SU-DHL-6 (cell line): ENCODE data around the gene RLF.

Experiments
- H2AFZ ChIP-seq: fragments of 200-600 bp; sonication (generic); 2 replicates; pipeline ENCODE4 v1.6.1; 2014; ENCODE audit warnings: low read depth, mild to moderate bottlenecking, moderate library complexity, mixed read lengths, antibody characterized with exemption, low read length; ENCODE audit not compliant: severe bottlenecking
- H3F3A ChIP-seq: fragments of 200-600 bp; shearing (Covaris generic); 2 replicates; pipeline ENCODE4 v1.6.0; 2016; ENCODE audit warnings: antibody characterized with exemption, mild to moderate bottlenecking; ENCODE audit not compliant: insufficient read depth
- H3K27ac ChIP-seq: fragments of 200-600 bp; sonication (generic); 2 replicates; pipeline ENCODE4 v1.5.1; 2016; ENCODE audit warnings: low read depth, mild to moderate bottlenecking, low read length, moderate library complexity, mixed read lengths
- H3K27me3 ChIP-seq: fragments of 200-600 bp; sonication (generic), shearing (Covaris generic); 2 replicates; pipeline ENCODE4 v1.6.0; 2014; ENCODE audit warnings: mild to moderate bottlenecking, low read length
- H3K36me3 ChIP-seq: fragments of 200-600 bp; sonication (generic); 2 replicates; pipeline ENCODE4 v1.6.1; 2014; ENCODE audit warnings: mild to moderate bottlenecking, low read length, mixed read lengths
- H3K4me2 ChIP-seq: fragments of 300-600, 200-600 bp; shearing (Covaris generic), sonication (generic); 2 replicates; pipeline ENCODE4 v1.6.0; 2014; ENCODE audit warnings: low read length, low read depth, mild to moderate bottlenecking; ENCODE audit not compliant: poor library complexity, severe bottlenecking
- H3K4me3 ChIP-seq: fragments of 200-600 bp; sonication (generic); 2 replicates; pipeline ENCODE4 v1.5.1; 2014; ENCODE audit warnings: antibody characterized with exemption, low read length, mild to moderate bottlenecking, mixed read lengths; ENCODE audit not compliant: insufficient read depth, poor library complexity, severe bottlenecking
- H3K79me2 ChIP-seq: fragments of 200-600 bp; sonication (generic); 2 replicates; pipeline ENCODE4 v1.6.1; 2014; ENCODE audit warnings: mild to moderate bottlenecking, low read length, moderate library complexity; ENCODE audit not compliant: insufficient read depth
- H3K9ac ChIP-seq: fragments of 200-600 bp; sonication (generic); 2 replicates; pipeline ENCODE4 v1.7.0; 2014; ENCODE audit warnings: mild to moderate bottlenecking, low read length
- H3K9me2 ChIP-seq: fragments of 200-600 bp; sonication (generic); replicated peaks from 2 replicates; pipeline ENCODE4 v1.6.1; 2014; ENCODE audit warnings: low read length; ENCODE audit not compliant: insufficient read depth
- H3K9me3 ChIP-seq: fragments of 200-600 bp; sonication (generic); 2 replicates; pipeline ENCODE4 v1.6.1; 2014; ENCODE audit warnings: low read length, mixed read lengths; ENCODE audit not compliant: insufficient read depth
- H4K20me1 ChIP-seq: fragments of 200-600 bp; sonication (generic); 2 replicates; pipeline ENCODE4 v1.6.1; 2014; ENCODE audit warnings: low read depth, mild to moderate bottlenecking, antibody characterized with exemption, low read length, moderate library complexity, mixed read lengths
- EZH2phosphoT487 ChIP-seq: fragments of 200-600 bp; sonication (generic), shearing (Covaris generic); conservative IDR thresholded peaks from 2 replicates; pipeline ENCODE4 v1.6.1; 2018; ENCODE audit warnings: mild to moderate bottlenecking, antibody characterized with exemption, low read length, moderate library complexity, mixed read lengths
- TF ChIP-seq, protein P1 (sequence below): fragments of 200-600 bp; sonication (generic); IDR thresholded peaks from one replicate; pipeline ENCODE4 v1.5.1; 2017; ENCODE audit warnings: antibody characterized with exemption, mild to moderate bottlenecking, low read length, moderate library complexity; ENCODE audit not compliant: insufficient read depth, poor library complexity, severe bottlenecking

The RLF gene

DNA sequence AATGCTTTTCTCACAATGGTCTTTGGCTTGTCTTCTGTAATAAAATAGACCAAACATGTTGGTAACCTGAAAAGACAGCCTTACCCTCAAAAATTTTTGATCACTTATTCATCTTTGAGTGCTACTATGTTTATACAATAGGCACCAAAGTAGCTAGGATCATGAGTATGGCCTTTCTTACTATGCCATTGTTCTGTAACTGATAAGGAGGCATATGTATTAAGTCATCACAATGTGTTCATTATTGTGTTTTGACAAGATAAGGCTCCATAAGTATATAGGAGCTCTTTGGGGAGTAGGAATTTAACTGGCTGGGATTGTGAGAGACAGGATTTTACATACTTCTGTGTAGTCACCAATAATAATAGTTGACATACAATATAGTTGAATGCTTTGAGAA is 87.2 kb downstream of the RLF start:
- TF ChIP-seq, protein P1, sequence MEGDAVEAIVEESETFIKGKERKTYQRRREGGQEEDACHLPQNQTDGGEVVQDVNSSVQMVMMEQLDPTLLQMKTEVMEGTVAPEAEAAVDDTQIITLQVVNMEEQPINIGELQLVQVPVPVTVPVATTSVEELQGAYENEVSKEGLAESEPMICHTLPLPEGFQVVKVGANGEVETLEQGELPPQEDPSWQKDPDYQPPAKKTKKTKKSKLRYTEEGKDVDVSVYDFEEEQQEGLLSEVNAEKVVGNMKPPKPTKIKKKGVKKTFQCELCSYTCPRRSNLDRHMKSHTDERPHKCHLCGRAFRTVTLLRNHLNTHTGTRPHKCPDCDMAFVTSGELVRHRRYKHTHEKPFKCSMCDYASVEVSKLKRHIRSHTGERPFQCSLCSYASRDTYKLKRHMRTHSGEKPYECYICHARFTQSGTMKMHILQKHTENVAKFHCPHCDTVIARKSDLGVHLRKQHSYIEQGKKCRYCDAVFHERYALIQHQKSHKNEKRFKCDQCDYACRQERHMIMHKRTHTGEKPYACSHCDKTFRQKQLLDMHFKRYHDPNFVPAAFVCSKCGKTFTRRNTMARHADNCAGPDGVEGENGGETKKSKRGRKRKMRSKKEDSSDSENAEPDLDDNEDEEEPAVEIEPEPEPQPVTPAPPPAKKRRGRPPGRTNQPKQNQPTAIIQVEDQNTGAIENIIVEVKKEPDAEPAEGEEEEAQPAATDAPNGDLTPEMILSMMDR, result no peak
- TF ChIP-seq EZH2phosphoT487, result no peak
- no peaks in the 10 kb centered on the region for H3K36me3 ChIP-seq
- no peaks in the 10 kb centered on the region for H4K20me1 ChIP-seq
- no peak overlapping the region for H3K9ac ChIP-seq
- H3F3A ChIP-seq, result peaks cover 9% of the 10 kb centered on the region; the same call in 1 of the 2 replicates
- no peaks in the 10 kb centered on the region for H3K9me2 ChIP-seq
- H3K9me3 ChIP-seq, result no peaks in the 10 kb centered on the region
- H3K4me3 ChIP-seq, result no peak overlapping the region
- H3K27me3 ChIP-seq, result no peaks in the 10 kb centered on the region
- H3K4me2 ChIP-seq, result no peak overlapping the region
- no peak overlapping the region for H2AFZ ChIP-seq
- H3K79me2 ChIP-seq, result no peaks in the 10 kb centered on the region
- no peak overlapping the region for H3K27ac ChIP-seq

DNA sequence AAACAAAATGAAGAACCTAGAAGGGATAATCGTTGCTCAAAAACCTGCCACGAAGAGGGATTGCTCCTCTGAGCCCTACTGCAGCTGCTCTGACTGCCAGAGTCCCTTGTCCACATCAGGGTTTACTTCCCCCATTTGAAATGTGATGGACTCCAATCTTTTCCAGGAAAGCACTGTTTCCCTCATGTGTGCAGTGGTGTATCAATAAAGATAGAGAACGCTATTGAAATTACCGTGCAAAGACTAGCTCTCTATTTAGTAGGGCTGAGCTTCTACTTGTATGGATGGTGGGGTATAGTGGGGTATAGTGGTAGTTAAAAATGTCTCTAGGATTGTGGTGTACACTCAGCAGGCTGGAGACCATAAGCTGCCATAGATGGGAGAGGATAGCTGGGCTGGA is 90.3 kb downstream of the RLF start:
- Histone ChIP-seq H3F3A (no peaks in the 10 kb centered on the region; the same call in 1 of the 2 replicates), H3K4me2 (no peak overlapping the region), H2AFZ (no peak overlapping the region), H3K9me3 (no peaks in the 10 kb centered on the region), H3K79me2 (peaks cover 3% of the 10 kb centered on the region; the same call in 1 of the 2 replicates), H3K27me3 (no peaks in the 10 kb centered on the region), H4K20me1 (no peaks in the 10 kb centered on the region), H3K4me3 (no peak overlapping the region), H3K27ac (no peak overlapping the region), H3K9ac (no peak overlapping the region), H3K36me3 (no peaks in the 10 kb centered on the region), H3K9me2 (no peaks in the 10 kb centered on the region)
- no peak for TF ChIP-seq EZH2phosphoT487
- TF ChIP-seq, protein P1, result no peak

- no peaks in the 10 kb centered on the region for H3K27me3 ChIP-seq
- H2AFZ ChIP-seq, result no peak overlapping the region
- no peak overlapping the region for H3K4me2 ChIP-seq
- TF ChIP-seq, protein P1, result no peak
- TF ChIP-seq EZH2phosphoT487, result no peak
- no peak overlapping the region for H3K9ac ChIP-seq
- H3K9me3 ChIP-seq, result no peaks in the 10 kb centered on the region
- peaks cover 13% of the 10 kb centered on the region; the same call in 1 of the 2 replicates for H3K79me2 ChIP-seq
- no peaks in the 10 kb centered on the region for H3K9me2 ChIP-seq
- H4K20me1 ChIP-seq, result no peaks in the 10 kb centered on the region
- peaks cover 4% of the 10 kb centered on the region; the same call in 1 of the 2 replicates for H3F3A ChIP-seq
- no peak overlapping the region for H3K4me3 ChIP-seq
- H3K27ac ChIP-seq, result no peak overlapping the region
- H3K36me3 ChIP-seq, result no peaks in the 10 kb centered on the region
Measured at GRCh38 chr1:40252601-40253000, 91.4 kb downstream of the RLF start.
